ENCODE data around the gene IL24.

The IL24 gene

DNA sequence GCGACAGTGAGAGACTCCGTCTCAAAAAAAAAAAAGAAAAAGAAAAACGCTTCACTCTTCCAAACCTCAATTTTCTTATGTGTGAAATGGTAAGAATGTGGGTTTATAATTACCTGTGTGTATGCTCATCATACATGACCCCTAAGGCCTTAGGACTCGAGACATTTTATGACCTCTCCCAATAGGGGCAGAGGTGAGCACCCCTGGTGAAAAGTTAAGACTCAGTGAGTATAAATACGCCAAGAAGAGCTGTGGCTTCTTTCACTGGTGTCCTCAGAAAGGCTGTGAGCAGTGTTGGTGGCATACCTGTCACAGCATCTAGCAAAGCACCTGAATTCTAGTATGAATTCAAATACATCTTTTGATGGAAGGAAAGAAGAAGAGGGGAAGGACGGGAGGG is 32.3 kb downstream of the IL24 start:
- no peak for DNase-seq

- DNase-seq = no peak
These were observed 33.1 kb downstream of the IL24 start for GRCh38 chr1:206930210-206930798.

GRCh38 chr1:206931709-206932108 is 34.5 kb downstream of the IL24 start:
- DNase-seq = no peak

GRCh38 chr1:206932177-206932576 is 34.9 kb downstream of the IL24 start:
- DNase-seq = no peak

DNA sequence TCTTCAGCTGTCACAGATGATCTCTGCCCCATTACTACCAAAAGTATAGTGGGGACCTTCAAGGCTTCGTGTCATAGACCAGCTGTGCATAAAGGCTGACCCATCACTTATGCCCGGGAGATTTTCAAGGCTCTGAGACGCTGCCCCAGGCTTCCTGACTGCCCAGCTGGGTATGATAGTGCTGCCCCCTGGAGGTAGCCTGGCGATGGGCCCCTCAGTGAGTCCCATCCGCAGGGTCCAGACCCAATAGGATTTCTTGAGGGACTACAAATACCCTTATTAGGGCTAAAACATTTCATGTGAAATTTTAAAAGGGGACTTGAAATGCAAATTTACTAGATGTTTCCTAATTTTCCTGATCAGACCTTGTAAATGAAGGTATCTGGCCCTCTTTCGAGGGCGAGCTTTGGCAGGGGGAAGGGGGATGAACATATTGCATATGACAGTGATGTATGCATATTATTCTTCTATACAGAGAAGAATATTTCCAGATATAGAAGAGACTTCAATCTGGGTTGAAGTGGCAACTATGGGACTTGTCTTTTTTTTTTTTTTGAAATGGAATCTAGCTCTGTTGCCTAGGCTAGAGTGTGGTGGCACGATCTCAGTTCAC is 36.2 kb downstream of the IL24 start:
- DNase-seq = no peak

DNA sequence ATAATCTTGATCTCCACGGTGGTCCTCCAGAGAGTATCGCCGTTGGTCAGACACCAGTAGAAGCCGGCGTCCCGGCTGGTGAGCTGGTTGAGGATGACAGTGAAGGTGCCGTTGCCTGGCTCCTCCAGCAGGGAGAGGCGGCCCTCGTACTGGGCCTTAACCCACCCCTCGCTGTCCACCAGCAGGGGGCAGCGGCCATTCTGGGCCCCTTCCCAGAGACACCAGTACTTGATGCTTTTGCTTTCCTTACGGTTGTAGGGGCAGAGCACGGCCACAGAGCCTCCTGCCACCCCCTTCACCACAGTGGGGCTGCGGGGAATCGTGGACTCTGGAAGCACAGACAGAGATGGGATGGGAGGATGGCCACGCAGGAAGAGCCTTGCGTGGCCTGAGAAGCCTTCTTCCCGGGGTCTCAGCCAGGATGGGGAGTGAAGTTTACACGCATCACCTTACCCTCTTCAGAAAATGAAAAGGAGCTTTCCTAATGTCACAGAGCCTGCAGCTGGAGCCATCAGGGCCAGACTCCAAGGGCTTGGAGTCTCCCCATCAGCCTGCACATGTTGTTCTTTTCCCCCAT is 38.3 kb downstream of the IL24 start:
- DNase-seq = peak; percentile 39

DNA sequence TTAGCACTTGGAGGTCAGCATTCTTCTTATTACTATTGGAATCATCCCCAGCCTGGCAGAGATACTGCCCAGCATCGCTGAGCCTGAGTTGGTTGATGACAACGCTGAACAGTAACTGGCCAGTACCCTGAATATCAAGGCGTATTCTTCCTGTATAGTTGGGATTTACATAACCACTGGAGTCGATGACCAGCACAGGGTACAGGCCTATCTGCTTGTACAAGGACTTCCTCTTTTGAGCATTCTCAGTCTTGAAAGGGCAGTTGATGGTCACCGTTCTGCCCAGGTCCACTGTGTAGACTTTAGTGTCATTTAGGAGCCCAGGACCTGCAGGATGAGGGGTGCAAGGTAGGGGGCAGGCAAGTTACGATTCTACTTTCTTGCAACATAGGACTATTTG is 40.2 kb downstream of the IL24 start:
- DNase-seq = no peak

GRCh38 chr1:206939131-206939530 is 41.9 kb downstream of the IL24 start:
- no peak for DNase-seq

- DNase-seq = no peak
These were observed 42.8 kb downstream of the IL24 start for GRCh38 chr1:206939841-206940587.

- no peak for DNase-seq
These were observed 43.3 kb downstream of the IL24 start for GRCh38 chr1:206940588-206940936.

DNA sequence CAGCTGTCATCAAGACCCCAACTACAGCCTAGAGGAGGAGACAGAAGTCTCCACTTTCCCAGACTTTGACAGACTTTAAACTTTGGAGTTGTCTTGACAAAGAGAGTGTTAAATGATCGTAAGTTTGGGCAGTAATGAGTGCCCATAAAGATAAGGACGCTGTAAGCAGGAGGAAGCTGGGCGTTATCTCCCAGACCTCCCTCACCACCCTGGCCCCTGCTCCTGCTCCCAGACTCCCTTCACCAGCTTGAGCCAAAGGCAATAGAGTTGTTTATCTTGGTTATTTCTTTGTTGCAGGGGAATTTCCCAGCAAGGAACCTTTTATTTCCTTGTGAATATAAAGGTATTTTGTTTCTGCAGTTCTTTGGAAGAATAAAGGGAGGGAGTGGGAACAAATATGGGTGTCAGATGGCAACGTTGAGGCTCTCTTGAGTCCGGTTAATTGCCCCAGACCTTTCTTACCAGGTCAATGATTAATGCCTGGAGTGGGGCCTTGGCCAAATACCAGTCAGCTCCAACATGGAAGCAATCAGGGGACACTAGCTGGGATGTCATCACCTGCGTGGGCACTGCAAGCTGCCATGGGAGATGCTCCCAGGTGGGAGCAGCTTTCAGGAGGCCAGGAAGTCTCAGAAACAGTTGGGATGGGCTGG is 44.6 kb downstream of the IL24 start:
- DNase-seq = no peak

DNA sequence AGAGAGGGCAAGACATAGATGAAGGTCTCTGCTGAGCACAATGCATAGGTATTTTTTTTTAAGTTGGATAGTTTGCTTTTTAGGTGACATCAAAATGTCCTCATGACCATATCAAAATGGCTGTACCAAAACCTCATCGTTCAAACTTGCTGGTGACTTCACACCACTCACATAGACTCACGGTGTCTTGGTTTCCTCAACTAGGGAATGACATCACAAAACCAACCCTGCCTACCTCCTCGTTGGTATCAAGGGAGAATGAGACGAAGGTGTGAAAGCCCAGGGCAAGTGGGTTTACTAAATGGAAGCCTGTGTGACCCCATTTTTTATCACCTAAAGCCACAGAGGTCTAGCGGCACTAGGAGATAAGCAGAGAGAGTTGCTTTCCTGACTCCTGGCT is 47.5 kb downstream of the IL24 start:
- DNase-seq = no peak

- DNase-seq = no peak
These were observed 48.5 kb downstream of the IL24 start for GRCh38 chr1:206945779-206946178.

GRCh38 chr1:206946261-206946660 is 49.0 kb downstream of the IL24 start, which contains the start of gene PIGR:
Gene PIGR, minus strand, starts transcription at chr1:206946466. Its CDS starts 5,935 bp downstream, at chr1:206940531.
- DNase-seq = no peak

DNA sequence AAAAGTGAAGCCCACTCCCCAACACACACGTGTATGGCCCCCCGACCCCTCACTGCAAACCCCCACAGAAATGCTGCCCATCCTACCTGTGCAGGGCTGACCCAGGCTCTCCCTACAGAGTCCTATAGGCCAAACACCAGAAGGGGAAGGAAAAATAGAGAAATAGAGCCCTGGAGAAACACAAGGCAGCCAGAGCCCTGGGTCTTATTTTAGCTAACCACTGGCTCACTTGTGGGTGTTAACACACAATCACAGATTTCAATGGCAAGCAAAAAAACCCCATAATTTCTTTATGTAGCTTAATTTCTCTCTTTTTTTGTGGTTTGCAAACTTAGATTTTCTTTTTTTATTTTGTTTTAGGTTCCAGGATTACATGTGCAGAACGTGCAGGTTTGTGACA is 50.0 kb downstream of the IL24 start:
- DNase-seq = no peak

- no peak for DNase-seq
These were observed 52.0 kb downstream of the IL24 start for GRCh38 chr1:206949208-206949607.

- no peak for DNase-seq
These were observed 52.4 kb downstream of the IL24 start for GRCh38 chr1:206949641-206950040.

GRCh38 chr1:206951318-206952100 is 54.3 kb downstream of the IL24 start:
- no peak for DNase-seq

DNA sequence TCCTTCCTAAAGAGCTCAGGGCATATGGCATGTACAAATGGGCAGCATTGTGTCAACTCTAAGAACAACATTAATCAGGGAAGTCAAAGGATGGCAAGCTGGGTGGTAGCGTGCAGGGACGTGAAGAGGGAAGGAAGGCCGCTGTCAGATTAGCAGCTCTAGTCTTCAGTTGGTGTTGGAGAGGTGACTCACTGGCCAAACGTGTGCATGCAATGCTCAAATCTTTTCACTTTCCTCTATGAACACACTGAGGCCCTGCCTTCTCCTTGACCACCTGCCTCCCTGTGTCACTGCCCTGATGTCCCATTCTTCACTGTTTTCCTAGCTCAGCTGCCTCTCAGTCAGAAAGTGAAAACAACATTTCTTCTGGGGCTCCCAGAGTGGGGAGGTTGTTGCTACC is 54.9 kb downstream of the IL24 start:
- peak; percentile 13 for DNase-seq

DNA sequence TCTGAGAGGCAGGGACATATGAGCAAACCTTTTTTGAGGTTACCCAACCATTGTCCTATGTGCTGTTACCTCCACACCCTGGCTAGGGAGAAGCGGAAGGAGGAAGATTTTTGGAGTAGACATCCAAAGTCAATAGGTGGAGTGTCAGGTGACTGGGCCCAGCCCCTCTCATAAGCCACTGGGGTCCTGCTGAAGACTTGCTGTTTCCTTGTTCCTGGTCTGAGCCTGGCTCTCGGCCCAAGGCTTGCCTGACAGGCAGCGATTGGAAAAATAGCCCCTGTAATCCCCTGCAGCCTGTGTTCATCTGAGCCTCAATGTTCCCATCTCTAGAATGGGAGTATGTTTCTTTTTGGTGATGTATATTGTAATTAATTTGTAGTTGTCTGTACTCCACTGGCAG is 55.9 kb downstream of the IL24 start:
- no peak for DNase-seq

GRCh38 chr1:206953626-206954025 is 56.4 kb downstream of the IL24 start:
- DNase-seq = no peak
